OCI-LY1 (cell line): ENCODE measurements around the gene NR5A1.

Experiments
- H2AFZ ChIP-seq: fragments of 200-600 bp; sonication (generic), shearing (Covaris generic); 2 replicates; pipeline ENCODE4 v1.6.0; 2014; ENCODE audit warnings: antibody characterized with exemption, mild to moderate bottlenecking, low read length
- H3F3A ChIP-seq: fragments of 200-600 bp; sonication (generic), shearing (Covaris generic); 2 replicates; pipeline ENCODE4 v1.6.0; 2014; ENCODE audit warnings: mild to moderate bottlenecking, antibody characterized with exemption, low read length, moderate library complexity; ENCODE audit not compliant: insufficient read depth
- H3K27ac ChIP-seq: fragments of 200-600 bp; sonication (generic); 2 replicates; pipeline ENCODE4 v1.5.1; 2014; ENCODE audit warnings: low read length, mixed run types, mild to moderate bottlenecking, low read depth; ENCODE audit not compliant: poor library complexity, severe bottlenecking
- H3K27me3 ChIP-seq: fragments of 200-600 bp; sonication (generic); 2 replicates; pipeline ENCODE4 v1.6.0; 2014; ENCODE audit warnings: antibody characterized with exemption, mild to moderate bottlenecking, low read length, moderate library complexity; ENCODE audit not compliant: insufficient read depth
- H3K36me3 ChIP-seq: fragments of 200-600 bp; sonication (generic); 2 replicates; pipeline ENCODE4 v1.6.1; 2014; ENCODE audit warnings: mild to moderate bottlenecking, antibody characterized with exemption, low read length, moderate library complexity, mixed read lengths; ENCODE audit not compliant: insufficient read depth
- H3K4me1 ChIP-seq: fragments of 200-600 bp; sonication (generic); 2 replicates; pipeline ENCODE4 v1.5.1; 2014; ENCODE audit warnings: mild to moderate bottlenecking, low read length, moderate library complexity; ENCODE audit not compliant: insufficient read depth, severe bottlenecking
- H3K4me2 ChIP-seq: fragments of 200-600 bp; sonication (generic), shearing (Covaris generic); 2 replicates; pipeline ENCODE4 v1.6.1; 2014; ENCODE audit warnings: low read length
- H3K4me3 ChIP-seq: fragments of 200-600 bp; sonication (generic); 2 replicates; pipeline ENCODE4 v1.5.1; 2014; ENCODE audit warnings: low read length, low read depth, mild to moderate bottlenecking, mixed read lengths; ENCODE audit not compliant: poor library complexity, severe bottlenecking
- H3K79me2 ChIP-seq: fragments of 200-600 bp; shearing (Covaris generic); 2 replicates; pipeline ENCODE4 v1.6.1; 2016; ENCODE audit warnings: mixed run types, low read length, mixed read lengths; ENCODE audit not compliant: insufficient read depth
- H3K9ac ChIP-seq: fragments of 200-600 bp; sonication (generic), shearing (Covaris generic); 2 replicates; pipeline ENCODE4 v1.6.1; 2014; ENCODE audit warnings: mild to moderate bottlenecking, low read length, mixed read lengths
- H3K9me2 ChIP-seq: fragments of 200-600 bp; sonication (generic), shearing (Covaris generic); 2 replicates; pipeline ENCODE4 v1.6.1; 2014; ENCODE audit warnings: low read depth, mild to moderate bottlenecking, low read length, mixed read lengths
- H3K9me3 ChIP-seq: fragments of 200-600 bp; shearing (Covaris generic); 2 replicates; pipeline ENCODE4 v1.6.1; 2014; ENCODE audit warnings: low read length, mixed read lengths
- H4K20me1 ChIP-seq: fragments of 200-600 bp; sonication (generic), shearing (Covaris generic); 2 replicates; pipeline ENCODE4 v1.6.0; 2016; ENCODE audit warnings: mild to moderate bottlenecking, low read length; ENCODE audit not compliant: insufficient read depth
- CTCF ChIP-seq: fragments of 200-600 bp; sonication (generic), shearing (Covaris generic); IDR thresholded peaks from 2 replicates; pipeline ENCODE4 v1.5.1; 2017; ENCODE audit warnings: mild to moderate bottlenecking, antibody characterized with exemption, low read length, moderate library complexity, mixed read lengths
- EZH2 ChIP-seq: fragments of 200-600 bp; sonication (generic), shearing (Covaris generic); IDR thresholded peaks from 2 replicates; pipeline ENCODE4 v1.8.0; 2017; ENCODE audit warnings: borderline replicate concordance, mixed run types, mild to moderate bottlenecking, antibody characterized with exemption, low read length, moderate library complexity, mixed read lengths

NR5A1 gene

GRCh38 chr9:124436320-124436719, 70.9 kb downstream of the NR5A1 start:
- H4K20me1 ChIP-seq = no peaks in the 10 kb centered on the region
- H3K4me2 ChIP-seq = no peak overlapping the region
- no peak overlapping the region for H3K4me3 ChIP-seq
- H3K4me1 ChIP-seq = no peaks in the 10 kb centered on the region
- H3K36me3 ChIP-seq = no peaks in the 10 kb centered on the region
- H3K79me2 ChIP-seq = no peaks in the 10 kb centered on the region
- H3K27ac ChIP-seq = no peak overlapping the region
- H3K9me3 ChIP-seq = no peaks in the 10 kb centered on the region
- H2AFZ ChIP-seq = no peak overlapping the region
- no peak overlapping the region for H3K9ac ChIP-seq
- H3K9me2 ChIP-seq = no peaks in the 10 kb centered on the region
- H3F3A ChIP-seq = no peaks in the 10 kb centered on the region
- no peak for TF ChIP-seq CTCF
- no peak for TF ChIP-seq EZH2
- H3K27me3 ChIP-seq = no peaks in the 10 kb centered on the region
